ENCODE measurements around the gene NLGN3.

DNA sequence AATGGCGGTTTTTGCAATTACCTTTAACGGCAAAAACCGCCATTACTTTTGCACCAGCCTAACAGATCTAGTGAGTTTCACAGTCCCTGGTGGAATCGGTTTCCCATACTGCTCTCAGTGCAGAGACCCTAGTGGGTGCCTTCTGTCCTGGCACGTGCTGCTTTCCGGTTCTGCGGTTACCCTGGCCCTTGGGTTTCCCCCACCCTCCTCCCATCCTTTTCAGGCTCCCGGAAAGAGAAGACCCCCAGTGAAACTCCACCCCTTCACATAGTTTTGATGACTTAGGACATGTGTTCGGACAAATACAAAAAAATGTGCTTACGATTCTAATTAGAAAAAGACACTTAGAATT, 36.9 kb downstream of the NLGN3 start:
- TF ChIP-seq POLR2A (IDR thresholded peaks at IDR 0.05) = no peak
- TF ChIP-seq, protein P1, sequence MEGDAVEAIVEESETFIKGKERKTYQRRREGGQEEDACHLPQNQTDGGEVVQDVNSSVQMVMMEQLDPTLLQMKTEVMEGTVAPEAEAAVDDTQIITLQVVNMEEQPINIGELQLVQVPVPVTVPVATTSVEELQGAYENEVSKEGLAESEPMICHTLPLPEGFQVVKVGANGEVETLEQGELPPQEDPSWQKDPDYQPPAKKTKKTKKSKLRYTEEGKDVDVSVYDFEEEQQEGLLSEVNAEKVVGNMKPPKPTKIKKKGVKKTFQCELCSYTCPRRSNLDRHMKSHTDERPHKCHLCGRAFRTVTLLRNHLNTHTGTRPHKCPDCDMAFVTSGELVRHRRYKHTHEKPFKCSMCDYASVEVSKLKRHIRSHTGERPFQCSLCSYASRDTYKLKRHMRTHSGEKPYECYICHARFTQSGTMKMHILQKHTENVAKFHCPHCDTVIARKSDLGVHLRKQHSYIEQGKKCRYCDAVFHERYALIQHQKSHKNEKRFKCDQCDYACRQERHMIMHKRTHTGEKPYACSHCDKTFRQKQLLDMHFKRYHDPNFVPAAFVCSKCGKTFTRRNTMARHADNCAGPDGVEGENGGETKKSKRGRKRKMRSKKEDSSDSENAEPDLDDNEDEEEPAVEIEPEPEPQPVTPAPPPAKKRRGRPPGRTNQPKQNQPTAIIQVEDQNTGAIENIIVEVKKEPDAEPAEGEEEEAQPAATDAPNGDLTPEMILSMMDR (IDR thresholded peaks at IDR 0.05) = no peak

Data from testis (tissue), 2 donors.